ENCODE results near the gene CDKL5. TPM values are rescaled to one million over a fixed set of nuclear protein-coding genes. Genes with fewer than 3 reads are reported as not detected.
"Not testable (repeated sequence)": the region's sequence is repeated elsewhere in the genome, so short reads cannot be mapped to it uniquely, and the experiment has no call there.

CDKL5 gene
- total RNA-seq, 1 donor: 3.7 TPM

GRCh38 chrX:18426004-18426320 is 554 bp downstream of the CDKL5 start:
- no peak for DNase-seq (ENCODE audit: low read depth)
- peak overlapping the region; percentile 68 for H3K4me3 ChIP-seq (ENCODE audit: low read depth, low read length)
- TF ChIP-seq CTCF (IDR thresholded peaks at IDR 0.05; ENCODE audit: insufficient read depth, low read length): no peak

- no peak for DNase-seq (ENCODE audit: low read depth)
- TF ChIP-seq CTCF (IDR thresholded peaks at IDR 0.05; ENCODE audit: insufficient read depth, low read length): no peak
- H3K4me3 ChIP-seq (ENCODE audit: low read depth, low read length): no peak overlapping the region
These were observed 2.6 kb downstream of the CDKL5 start for GRCh38 chrX:18428006-18428405.

GRCh38 chrX:18433288-18433687 is 7.9 kb downstream of the CDKL5 start:
- H3K4me3 ChIP-seq (ENCODE audit: low read depth, low read length); DNase-seq (ENCODE audit: low read depth): not testable (repeated sequence)

- H3K4me3 ChIP-seq (ENCODE audit: low read depth, low read length): no peak overlapping the region
- TF ChIP-seq CTCF (IDR thresholded peaks at IDR 0.05; ENCODE audit: insufficient read depth, low read length): no peak
- no peak for DNase-seq (ENCODE audit: low read depth)
These were observed 9.5 kb downstream of the CDKL5 start for GRCh38 chrX:18434896-18435295.

- TF ChIP-seq CTCF (IDR thresholded peaks at IDR 0.05; ENCODE audit: insufficient read depth, low read length): no peak
- no peak for DNase-seq (ENCODE audit: low read depth)
- no peak overlapping the region for H3K4me3 ChIP-seq (ENCODE audit: low read depth, low read length)
These were observed 10.6 kb downstream of the CDKL5 start for GRCh38 chrX:18436017-18436416.

- DNase-seq (ENCODE audit: low read depth): no peak
These were observed 15.4 kb downstream of the CDKL5 start for GRCh38 chrX:18440835-18441234.

GRCh38 chrX:18441780-18442367 is 16.5 kb downstream of the CDKL5 start:
- no peak overlapping the region for H3K4me3 ChIP-seq (ENCODE audit: low read depth, low read length)
- no peak for TF ChIP-seq CTCF (IDR thresholded peaks at IDR 0.05; ENCODE audit: insufficient read depth, low read length)
- no peak for DNase-seq (ENCODE audit: low read depth)

More at GRCh38 chrX:18440835-18441234, 15.4 kb downstream of the CDKL5 start:
- TF ChIP-seq CTCF (IDR thresholded peaks at IDR 0.05; ENCODE audit: insufficient read depth, low read length): no peak
- no peak overlapping the region for H3K4me3 ChIP-seq (ENCODE audit: low read depth, low read length)
